Vagina (tissue), 2 donors: ENCODE results near the gene TEKTIP1.

Source experiments
- POLR2A ChIP-seq, 2 donors: fragments of 450-650 bp; IDR thresholded peaks; one replicate each; pipeline ENCODE4 v1.6.1; 2017; ENCODE audit warnings: antibody characterized with exemption in 2 of 2, mild to moderate bottlenecking in 2 of 2, moderate library complexity in 2 of 2
- POLR2AphosphoS5 ChIP-seq, 2 donors: sonication (generic); formaldehyde crosslinking; IDR thresholded peaks; one replicate each; pipeline ENCODE4 v1.9.0; 2017; ENCODE audit warnings: antibody characterized with exemption in 2 of 2, mild to moderate bottlenecking in 2 of 2, low read depth in 1 of 2; ENCODE audit not compliant: insufficient read depth in 1 of 2
- TF ChIP-seq, protein P1 (sequence below), 3 experiments: fragments of 450-650 bp in 2 of 3; fragments of 200-600 bp in 1 of 3; sonication (generic) in 1 of 3; IDR thresholded peaks; one replicate each; pipeline ENCODE4 v1.5.1; 2017 to 2019; ENCODE audit warnings: antibody characterized with exemption in 3 of 3, mild to moderate bottlenecking in 2 of 3, moderate library complexity in 2 of 3

DNA sequence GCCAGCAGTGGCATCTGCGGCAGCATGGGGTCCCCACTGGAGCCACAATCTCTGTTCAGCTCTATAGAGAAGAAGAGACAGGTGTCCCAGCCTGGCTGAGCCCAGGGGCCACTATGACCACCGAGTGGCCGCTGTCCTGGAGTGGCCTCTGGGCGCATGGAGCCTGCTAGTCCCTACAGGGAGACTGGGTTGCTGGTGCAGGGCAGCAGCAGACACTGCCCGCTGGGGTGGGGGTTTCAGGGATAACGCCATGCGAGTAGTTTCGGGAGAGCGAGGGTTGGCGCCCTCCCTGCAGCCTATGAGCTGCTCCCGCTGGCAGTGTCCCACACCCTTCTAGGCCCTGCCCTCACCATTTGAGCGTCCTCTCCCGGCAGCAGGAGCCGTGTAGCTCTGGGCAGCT is 10.9 kb upstream of the TEKTIP1 start:
- TF ChIP-seq, protein P1, sequence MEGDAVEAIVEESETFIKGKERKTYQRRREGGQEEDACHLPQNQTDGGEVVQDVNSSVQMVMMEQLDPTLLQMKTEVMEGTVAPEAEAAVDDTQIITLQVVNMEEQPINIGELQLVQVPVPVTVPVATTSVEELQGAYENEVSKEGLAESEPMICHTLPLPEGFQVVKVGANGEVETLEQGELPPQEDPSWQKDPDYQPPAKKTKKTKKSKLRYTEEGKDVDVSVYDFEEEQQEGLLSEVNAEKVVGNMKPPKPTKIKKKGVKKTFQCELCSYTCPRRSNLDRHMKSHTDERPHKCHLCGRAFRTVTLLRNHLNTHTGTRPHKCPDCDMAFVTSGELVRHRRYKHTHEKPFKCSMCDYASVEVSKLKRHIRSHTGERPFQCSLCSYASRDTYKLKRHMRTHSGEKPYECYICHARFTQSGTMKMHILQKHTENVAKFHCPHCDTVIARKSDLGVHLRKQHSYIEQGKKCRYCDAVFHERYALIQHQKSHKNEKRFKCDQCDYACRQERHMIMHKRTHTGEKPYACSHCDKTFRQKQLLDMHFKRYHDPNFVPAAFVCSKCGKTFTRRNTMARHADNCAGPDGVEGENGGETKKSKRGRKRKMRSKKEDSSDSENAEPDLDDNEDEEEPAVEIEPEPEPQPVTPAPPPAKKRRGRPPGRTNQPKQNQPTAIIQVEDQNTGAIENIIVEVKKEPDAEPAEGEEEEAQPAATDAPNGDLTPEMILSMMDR (IDR thresholded peaks at IDR 0.05): no peak
- TF ChIP-seq POLR2AphosphoS5 (IDR thresholded peaks at IDR 0.05; ENCODE audit: insufficient read depth in 1 of 2, low read depth in 1 of 2): no peak
- no peak for TF ChIP-seq POLR2A (IDR thresholded peaks at IDR 0.05)
